Pancreas (tissue), 10 donors: ENCODE results near the gene KIF13A. TPM values are rescaled to one million over a fixed set of nuclear protein-coding genes. Genes with fewer than 3 reads are reported as not detected.
A peak's percentile ranks its signal among the peaks of the same experiment; 100 is the strongest.
"Not testable (repeated sequence)": the region's sequence is repeated elsewhere in the genome, so short reads cannot be mapped to it uniquely, and the experiment has no call there.

Source experiments
- ATAC-seq, 4 donors: fragments of 200-7000 bp; cut with Tn5 transposase; one replicate each; pipeline versions ENCODE4 v1.8.0 to v1.9.1; 2020; ENCODE audit warnings: mild to moderate bottlenecking in 4 of 4, moderate library complexity in 4 of 4
- DNase-seq, 6 donors: peaks; one replicate each; pipeline ENCODE4 v3.0.0-alpha.2; 2020
- FAIRE-seq: peaks from 2 replicates; lab custom pipeline; 2012; peaks lifted over from hg19 to GRCh38; lab: Jason Lieb, UNC
- H3K27ac ChIP-seq, 4 donors: fragments of 200-600 bp; sonication (generic); 1 replicate in 3 of 4; 2 replicates in 1 of 4; pipeline versions ENCODE4 v1.5.0 to v1.8.0; 2020
- H3K27me3 ChIP-seq, 4 donors: fragments of 200-600 bp; one replicate each; pipeline ENCODE4 v1.8.0; 2021
- H3K36me3 ChIP-seq, 3 donors: fragments of 200-600 bp; sonication (generic) in 1 of 3; one replicate each; pipeline versions ENCODE4 v1.5.0 to v1.8.0; 2020 to 2021
- H3K4me1 ChIP-seq, 3 donors: fragments of 200-600 bp; one replicate each; pipeline ENCODE4 v1.8.0; 2021
- H3K4me3 ChIP-seq, 4 donors: fragments of 200-600 bp; sonication (generic) in 2 of 4; one replicate each; pipeline versions ENCODE4 v1.5.0 to v1.8.0; 2020 to 2021
- H3K9me3 ChIP-seq, 4 donors: fragments of 200-600 bp; one replicate each; pipeline ENCODE4 v1.8.0; 2021
- CTCF ChIP-seq, 4 donors: fragments of 200-600 bp; sonication (generic) in 3 of 4; IDR thresholded peaks; one replicate each; pipeline versions ENCODE4 v1.5.0 to v1.8.0; 2021; ENCODE audit warnings: antibody characterized with exemption in 4 of 4
- WGBS, 2 donors: extraction: QIAGEN DNeasy Blood & Tissue Kit; methylation state at CpG; one replicate each; pipeline ENCODE4 v1.1.7; 2013; 5-methylcytosine and 5-hydroxymethylcytosine counted together
- intact Hi-C, 3 donors: fragments of 100-400 bp; cut with DNase I; formaldehyde crosslinking; loops; one replicate each; pipeline versions ENCODE4 v1.11.1 to v1.14.2; 2022
- polyA plus RNA-seq, 2 donors: library from polyadenylated mRNA; stranded (reverse); fragments of 200-250 nt; gene quantifications; one replicate each; pipeline ENCODE4 v1.2.3, GENCODE V29; 2013
- total RNA-seq, 6 donors: library from RNA; stranded (reverse); fragmentation: NEBNext Ultra II Directional in 4 of 6; extraction: Animal tissue kit (Norgen Biotek cat#: 25700) in 4 of 6; gene quantifications; one replicate each; pipeline versions ENCODE4 v1.2.1 to v1.2.4, GENCODE V29; 2021 to 2023
- donor health status: healthy with polysubstance abuse.
- donor health status: DM: no; HTN: no; CAD: no; lungs with moderate emphysema.
- donor health status: DM: no; HTN: no; CAD: no.
- donor health status: control.
- donor health status: control.
- donor health status: Bipolar disorder and iron deficiency.
- donor health status: DM: yes; HTN: yes; CAD: no.
- donor health status: DM: no; HTN: no; CAD: no.
- donor health status: DM: no; HTN: no; CAD: no.
- donor health status: DM: yes; HTN: yes; CAD: no.

KIF13A gene
- total and polyA plus RNA-seq, 8 donors = 7.3 to 18.1 (median 12.5) TPM

GRCh38 chr6:17816921-17817611 is 170.4 kb downstream of the KIF13A start:
- DNase-seq (peak in 1 of 6 donors; percentile 43), ATAC-seq (peak in 2 of 4 donors; percentile 35 to 60), FAIRE-seq (no peak)
- H3K4me3 ChIP-seq = no peak overlapping the region
- intact Hi-C loops = no loop called here
- no peaks in the 10 kb centered on the region for H3K27me3 ChIP-seq
- H3K9me3 ChIP-seq = no peaks in the 10 kb centered on the region
- peaks cover 0 to 11% (median 0%) of the 10 kb centered on the region in 3 donors for H3K36me3 ChIP-seq
- TF ChIP-seq CTCF (IDR thresholded peaks at IDR 0.05) = no peak
- WGBS, 2 donors = 83 to 85% methylated on average over 14 of the region's 14 CpGs
- H3K27ac ChIP-seq = no peak overlapping the region
- no peaks in the 10 kb centered on the region for H3K4me1 ChIP-seq

- no peaks in the 10 kb centered on the region for H3K27me3 ChIP-seq
- no peak overlapping the region for H3K4me3 ChIP-seq
- no peaks in the 10 kb centered on the region for H3K4me1 ChIP-seq
- ATAC-seq (peak in 1 of 4 donors; percentile 18), DNase-seq (no peak), FAIRE-seq (no peak)
- no peak for TF ChIP-seq CTCF (IDR thresholded peaks at IDR 0.05)
- intact Hi-C loops = no loop called here
- peaks cover 0 to 11% (median 0%) of the 10 kb centered on the region in 3 donors for H3K36me3 ChIP-seq
- 95 to 97% methylated on average over 6 of the region's 6 CpGs for WGBS, 2 donors
- H3K27ac ChIP-seq = no peak overlapping the region
- no peaks in the 10 kb centered on the region for H3K9me3 ChIP-seq
These were observed 173.9 kb downstream of the KIF13A start for GRCh38 chr6:17813542-17813941.

GRCh38 chr6:17812311-17812710 is 175.1 kb downstream of the KIF13A start:
- Histone ChIP-seq H3K4me1 (no peaks in the 10 kb centered on the region), H3K27me3 (no peaks in the 10 kb centered on the region), H3K4me3 (no peak overlapping the region), H3K36me3 (peaks cover 0 to 19% (median 0%) of the 10 kb centered on the region in 3 donors), H3K27ac (no peak overlapping the region), H3K9me3 (no peaks in the 10 kb centered on the region)
- ATAC-seq = no peak
- intact Hi-C loops = no loop called here
- TF ChIP-seq CTCF (IDR thresholded peaks at IDR 0.05) = no peak
- no peak for DNase-seq
- no peak for FAIRE-seq
- 94 to 97% methylated on average over 8 of the region's 8 CpGs for WGBS, 2 donors

- no peaks in the 10 kb centered on the region for H3K9me3 ChIP-seq
- no peak for DNase-seq
- H3K27me3 ChIP-seq = no peaks in the 10 kb centered on the region
- no peak for ATAC-seq
- no peak overlapping the region for H3K4me3 ChIP-seq
- WGBS, 2 donors = 89 to 95% methylated on average over 5 of the region's 5 CpGs
- TF ChIP-seq CTCF (IDR thresholded peaks at IDR 0.05) = no peak
- no peak for FAIRE-seq
- peaks cover 0 to 17% (median 0%) of the 10 kb centered on the region in 3 donors for H3K36me3 ChIP-seq
- no peaks in the 10 kb centered on the region for H3K4me1 ChIP-seq
- intact Hi-C loops = loop anchor here in 2 of 3 donors (10.0 kb wide), 2 partner anchors 214 to 654 kb away; no protein-coding TSS in a partner anchor
- H3K27ac ChIP-seq = no peak overlapping the region
These were observed 178.8 kb downstream of the KIF13A start for GRCh38 chr6:17808609-17809008.

GRCh38 chr6:17807431-17807830 is 180.0 kb downstream of the KIF13A start:
- not testable (repeated sequence) for H3K27me3 ChIP-seq, H3K4me3 ChIP-seq, FAIRE-seq, H3K27ac ChIP-seq, DNase-seq, H3K9me3 ChIP-seq, H3K4me1 ChIP-seq, ATAC-seq
- intact Hi-C loops = loop anchor here in 2 of 3 donors (10.0 kb wide), 2 partner anchors 213 to 653 kb away; no protein-coding TSS in a partner anchor
- 92 to 97% methylated on average over 5 of the region's 5 CpGs for WGBS, 2 donors
- peaks cover 0 to 11% (median 0%) of the 10 kb centered on the region in 3 donors for H3K36me3 ChIP-seq
